Thoracic aorta (tissue), 2 donors: ENCODE results near the gene INHBE. TPM values are rescaled to one million over a fixed set of nuclear protein-coding genes. Genes with fewer than 3 reads are reported as not detected.
"Not testable (repeated sequence)": the region's sequence is repeated elsewhere in the genome, so short reads cannot be mapped to it uniquely, and the experiment has no call there.

Experiments used
- ATAC-seq: fragments of 150-250 bp; one replicate; pipeline ENCODE4 v1.8.0; 2017; ENCODE audit warnings: low read depth; ENCODE audit not compliant: insufficient number of reproducible peaks, low FRiP score
- DNase-seq: peaks from one replicate; pipeline ENCODE4 v3.0.0-alpha.2; 2020; ENCODE audit warnings: low spot score
- H3K27ac ChIP-seq, 2 donors: fragments of 200-600 bp; sonication (generic); 1 replicate in 1 of 2; 2 replicates in 1 of 2; pipeline ENCODE4 v1.5.1; 2016; ENCODE audit warnings: mild to moderate bottlenecking in 2 of 2, moderate library complexity in 2 of 2
- H3K27me3 ChIP-seq: fragments of 200-600 bp; sonication (generic); replicated peaks from 2 replicates; pipeline ENCODE4 v1.6.0; 2016; ENCODE audit warnings: mild to moderate bottlenecking; ENCODE audit not compliant: insufficient read depth
- H3K36me3 ChIP-seq: fragments of 200-600 bp; sonication (generic); one replicate; pipeline ENCODE4 v1.5.1; 2016
- H3K4me1 ChIP-seq, 2 donors: fragments of 200-600 bp; sonication (generic); 1 replicate in 1 of 2; 2 replicates in 1 of 2; pipeline versions ENCODE4 v1.5.1 to v1.6.0; 2016; ENCODE audit warnings: low read depth in 2 of 2, mild to moderate bottlenecking in 1 of 2; ENCODE audit not compliant: control insufficient read depth in 1 of 2
- H3K4me3 ChIP-seq: fragments of 200-600 bp; sonication (generic); 2 replicates; pipeline ENCODE4 v1.5.1; 2016; ENCODE audit warnings: mild to moderate bottlenecking
- H3K9me3 ChIP-seq: fragments of 200-600 bp; sonication (generic); 2 replicates; pipeline ENCODE4 v1.5.1; 2016
- CTCF ChIP-seq: fragments of 200-600 bp; sonication (generic); IDR thresholded peaks from one replicate; pipeline ENCODE4 v1.5.1; 2019; ENCODE audit warnings: antibody characterized with exemption
- total RNA-seq, 2 donors: library from RNA; depleted of rRNA; stranded (reverse); fragments of >200 nt; gene quantifications; one replicate each; pipeline versions ENCODE4 v1.1.0 to v1.2.3, GENCODE V29; 2016

The INHBE gene
- total RNA-seq, 2 donors from 2014 or later, result not detected

- Histone ChIP-seq H3K27me3 (no peaks in the 10 kb centered on the region), H3K36me3 (peaks cover 31% of the 10 kb centered on the region), H3K9me3 (no peaks in the 10 kb centered on the region), H3K4me1 (peaks cover 6 to 12% of the 10 kb centered on the region in 2 donors), H3K4me3 (peak overlapping the region; percentile 72), H3K27ac (no peak overlapping the region)
- DNase-seq, result no peak
- no peak for ATAC-seq
- no peak for TF ChIP-seq CTCF
These were observed 34.1 kb downstream of the INHBE start for GRCh38 chr12:57489157-57489641.

- no peak for DNase-seq
- ATAC-seq, result no peak
- no peak for TF ChIP-seq CTCF
- Histone ChIP-seq H3K27ac (no peak overlapping the region), H3K36me3 (peaks cover 31% of the 10 kb centered on the region), H3K4me3 (no peak overlapping the region), H3K4me1 (peaks cover 6 to 12% of the 10 kb centered on the region in 2 donors), H3K27me3 (no peaks in the 10 kb centered on the region), H3K9me3 (no peaks in the 10 kb centered on the region)
These were observed 35.0 kb downstream of the INHBE start for GRCh38 chr12:57490126-57490525.

- no peaks in the 10 kb centered on the region for H3K9me3 ChIP-seq
- DNase-seq (no peak), ATAC-seq (no peak)
- H3K4me1 ChIP-seq, result peaks cover 6 to 12% of the 10 kb centered on the region in 2 donors
- H3K36me3 ChIP-seq, result peaks cover 33% of the 10 kb centered on the region
- H3K27ac ChIP-seq, result no peak overlapping the region
- H3K27me3 ChIP-seq, result no peaks in the 10 kb centered on the region
- no peak for TF ChIP-seq CTCF
- H3K4me3 ChIP-seq, result no peak overlapping the region
These were observed 36.5 kb downstream of the INHBE start for GRCh38 chr12:57491393-57492280.

GRCh38 chr12:57495051-57495701 is 40.1 kb downstream of the INHBE start:
- H3K4me3 ChIP-seq, DNase-seq, H3K4me1 ChIP-seq, ATAC-seq, H3K27ac ChIP-seq, H3K9me3 ChIP-seq, H3K27me3 ChIP-seq: not testable (repeated sequence)
- H3K36me3 ChIP-seq, result peaks cover 52% of the 10 kb centered on the region

GRCh38 chr12:57496822-57497221 is 41.7 kb downstream of the INHBE start:
- Histone ChIP-seq H3K4me3 (no peak overlapping the region), H3K9me3 (no peaks in the 10 kb centered on the region), H3K4me1 (no peaks in the 10 kb centered on the region), H3K27ac (no peak overlapping the region), H3K27me3 (no peaks in the 10 kb centered on the region), H3K36me3 (peaks cover 50% of the 10 kb centered on the region)
- DNase-seq (no peak), ATAC-seq (no peak)
- TF ChIP-seq CTCF, result no peak
